ENCODE measurements around the gene KLHL1.

The KLHL1 gene

DNA sequence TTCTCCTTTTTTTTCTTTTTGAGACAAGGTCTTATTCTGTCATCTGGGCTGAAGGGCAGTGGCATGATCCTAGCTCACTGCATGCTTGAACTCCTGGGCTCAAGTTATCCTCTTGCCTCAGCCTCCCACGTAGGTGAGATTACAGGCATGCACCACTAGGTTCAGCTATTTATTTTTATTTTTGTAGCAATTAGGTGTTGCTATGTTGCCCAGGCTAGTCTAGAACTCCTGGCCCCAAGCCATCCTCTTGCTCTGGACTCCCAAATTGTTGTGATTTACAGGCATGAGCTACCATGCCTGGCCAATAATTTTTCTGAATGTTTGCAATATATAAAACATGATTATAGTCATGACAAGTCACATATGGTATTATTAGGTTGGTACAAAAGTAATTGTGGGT lies 161.7 kb downstream of the KLHL1 start:
- H3K27me3 ChIP-seq (replicated peaks; ENCODE audit: control insufficient read depth, insufficient read depth, low read length) = no peaks in the 10 kb centered on the region
- no peak for TF ChIP-seq CTCF (IDR thresholded peaks at IDR 0.05; ENCODE audit: insufficient read depth, low read length, poor library complexity, severe bottlenecking)
- DNase-seq (ENCODE audit: extremely low read depth, insufficient read length) = no peak
- no peak overlapping the region for H3K4me3 ChIP-seq (replicated peaks; ENCODE audit: low read depth, low read length)
- H3K36me3 ChIP-seq (ENCODE audit: control insufficient read depth, insufficient read depth, low read length) = no peaks in the 10 kb centered on the region

- Histone ChIP-seq H3K4me3 (replicated peaks; ENCODE audit: low read depth, low read length) (no peak overlapping the region), H3K36me3 (ENCODE audit: control insufficient read depth, insufficient read depth, low read length) (no peaks in the 10 kb centered on the region), H3K27me3 (replicated peaks; ENCODE audit: control insufficient read depth, insufficient read depth, low read length) (no peaks in the 10 kb centered on the region)
- DNase-seq (ENCODE audit: extremely low read depth, insufficient read length) = no peak
- TF ChIP-seq CTCF (IDR thresholded peaks at IDR 0.05; ENCODE audit: insufficient read depth, low read length, poor library complexity, severe bottlenecking) = peak; percentile 34
Measured at GRCh38 chr13:69935043-69935442, 173.2 kb downstream of the KLHL1 start.

DNA sequence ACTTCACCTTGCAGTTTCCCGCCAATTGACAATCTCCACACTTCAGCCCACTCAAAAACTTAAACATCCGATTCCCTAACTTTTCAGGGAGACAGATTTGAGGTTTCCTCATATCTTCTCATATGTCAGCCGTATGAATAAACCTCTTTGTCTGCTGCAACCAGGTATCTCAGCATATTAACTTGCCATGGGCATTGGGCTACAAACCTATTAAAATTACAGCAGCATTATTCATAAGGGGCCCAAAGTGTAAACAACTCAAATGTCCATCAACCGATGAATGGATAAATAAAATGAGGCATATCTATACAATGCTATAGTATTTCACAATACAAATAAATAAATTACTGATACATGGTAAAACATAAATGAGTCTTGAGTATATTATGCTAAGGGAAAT lies 180.0 kb downstream of the KLHL1 start:
- no peak for TF ChIP-seq CTCF (IDR thresholded peaks at IDR 0.05; ENCODE audit: insufficient read depth, low read length, poor library complexity, severe bottlenecking)
- Histone ChIP-seq H3K36me3 (ENCODE audit: control insufficient read depth, insufficient read depth, low read length) (no peaks in the 10 kb centered on the region), H3K4me3 (replicated peaks; ENCODE audit: low read depth, low read length) (no peak overlapping the region), H3K27me3 (replicated peaks; ENCODE audit: control insufficient read depth, insufficient read depth, low read length) (no peaks in the 10 kb centered on the region)
- no peak for DNase-seq (ENCODE audit: extremely low read depth, insufficient read length)

GRCh38 chr13:69921156-69921555 lies 187.1 kb downstream of the KLHL1 start:
- Histone ChIP-seq H3K36me3 (ENCODE audit: control insufficient read depth, insufficient read depth, low read length) (no peaks in the 10 kb centered on the region), H3K4me3 (replicated peaks; ENCODE audit: low read depth, low read length) (no peak overlapping the region), H3K27me3 (replicated peaks; ENCODE audit: control insufficient read depth, insufficient read depth, low read length) (no peaks in the 10 kb centered on the region)
- DNase-seq (ENCODE audit: extremely low read depth, insufficient read length) = no peak
- no peak for TF ChIP-seq CTCF (IDR thresholded peaks at IDR 0.05; ENCODE audit: insufficient read depth, low read length, poor library complexity, severe bottlenecking)

DNA sequence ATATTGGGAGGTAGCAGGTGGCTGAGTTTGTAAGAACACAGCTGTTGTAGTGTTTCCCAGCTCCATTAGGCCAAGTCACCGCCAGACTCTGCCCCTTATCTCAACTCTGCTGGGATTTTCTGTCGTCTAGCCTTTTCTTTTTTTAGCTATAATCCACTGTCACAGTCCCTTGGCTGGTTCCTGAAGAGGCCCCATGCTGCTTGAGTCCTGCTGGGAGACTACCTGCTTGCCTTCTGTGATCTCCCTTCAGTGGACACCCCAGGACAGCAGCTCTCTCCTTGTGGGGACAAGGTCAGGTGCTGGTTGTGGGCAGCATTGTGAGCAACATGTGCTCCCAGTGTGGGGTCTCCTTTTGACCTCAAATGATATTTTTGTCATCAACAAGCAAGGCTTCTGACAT lies 195.6 kb downstream of the KLHL1 start:
- no peak for TF ChIP-seq CTCF (IDR thresholded peaks at IDR 0.05; ENCODE audit: insufficient read depth, low read length, poor library complexity, severe bottlenecking)
- Histone ChIP-seq H3K36me3 (ENCODE audit: control insufficient read depth, insufficient read depth, low read length) (no peaks in the 10 kb centered on the region), H3K4me3 (replicated peaks; ENCODE audit: low read depth, low read length) (no peak overlapping the region), H3K27me3 (replicated peaks; ENCODE audit: control insufficient read depth, insufficient read depth, low read length) (no peaks in the 10 kb centered on the region)
- no peak for DNase-seq (ENCODE audit: extremely low read depth, insufficient read length)

- no peaks in the 10 kb centered on the region for H3K27me3 ChIP-seq (replicated peaks; ENCODE audit: control insufficient read depth, insufficient read depth, low read length)
- no peaks in the 10 kb centered on the region for H3K36me3 ChIP-seq (ENCODE audit: control insufficient read depth, insufficient read depth, low read length)
- TF ChIP-seq CTCF (IDR thresholded peaks at IDR 0.05; ENCODE audit: insufficient read depth, low read length, poor library complexity, severe bottlenecking) = no peak
- DNase-seq (ENCODE audit: extremely low read depth, insufficient read length) = no peak
- H3K4me3 ChIP-seq (replicated peaks; ENCODE audit: low read depth, low read length) = no peak overlapping the region
Measured at GRCh38 chr13:69910800-69911199, 197.5 kb downstream of the KLHL1 start.

Data from GM06990 (cell line).